Measurements from ENCODE around the gene DNAH6. TPM values are rescaled to one million over a fixed set of nuclear protein-coding genes. Genes with fewer than 3 reads are reported as not detected.

DNAH6 gene
- total RNA-seq, 1 experiment from 2014 or later = not detected

- ATAC-seq (no peak), DNase-seq (peak; percentile 11)
- TF ChIP-seq CTCF (conservative IDR thresholded peaks at IDR 0.05; ENCODE audit: low read depth, low read length) (no peak), EZH2phosphoT487 (IDR thresholded peaks at IDR 0.05; ENCODE audit: borderline replicate concordance, low read length) (no peak), EZH2 (IDR thresholded peaks at IDR 0.05; ENCODE audit: low read length, unreplicated experiment) (no peak)
These were observed 185.6 kb downstream of the DNAH6 start for GRCh38 chr2:84701880-84702279.

GRCh38 chr2:84702941-84703340 lies 186.6 kb downstream of the DNAH6 start:
- TF ChIP-seq EZH2phosphoT487 (IDR thresholded peaks at IDR 0.05; ENCODE audit: borderline replicate concordance, low read length) (no peak), EZH2 (IDR thresholded peaks at IDR 0.05; ENCODE audit: low read length, unreplicated experiment) (no peak), CTCF (conservative IDR thresholded peaks at IDR 0.05; ENCODE audit: low read depth, low read length) (no peak)
- Histone ChIP-seq H3K4me3 (ENCODE audit: low read length) (no peak overlapping the region), H3K9me2 (replicated peaks; ENCODE audit: low read length) (no peaks in the 10 kb centered on the region), H3K27ac (ENCODE audit: low read length) (no peak overlapping the region), H3K27me3 (ENCODE audit: low read length) (peaks cover 15% of the 10 kb centered on the region; the same call in 1 of the 2 replicates), H3F3A (ENCODE audit: low read length, unreplicated experiment) (no peaks in the 10 kb centered on the region), H3K79me2 (ENCODE audit: low read length) (no peaks in the 10 kb centered on the region), H3K9me3 (ENCODE audit: low read length) (no peaks in the 10 kb centered on the region), H4K20me1 (ENCODE audit: low read length) (no peaks in the 10 kb centered on the region), H3K36me3 (ENCODE audit: low read depth, low read length) (no peaks in the 10 kb centered on the region), H2AFZ (ENCODE audit: low read length) (no peak overlapping the region), H3K9ac (ENCODE audit: low read length) (no peak overlapping the region), H3K4me2 (ENCODE audit: low read length) (no peak overlapping the region), H3K4me1 (ENCODE audit: insufficient read depth, low read length) (no peaks in the 10 kb centered on the region; the same call in 1 of the 2 replicates)
- DNase-seq (no peak), ATAC-seq (no peak)
- intact Hi-C loops (cut with micrococcal nuclease) = no loop called here
- CTCF ChIA-PET = no interaction called here
- no TSS peak for BruUV-seq (replicated peaks)
- POLR2A ChIA-PET (ENCODE audit: unreplicated experiment) = interaction anchor here (0.6 kb wide), 1 partner anchor 19 kb away, joined by 5 read pairs; no protein-coding TSS in a partner anchor

More at GRCh38 chr2:84701880-84702279, 185.6 kb downstream of the DNAH6 start:
- no peaks in the 10 kb centered on the region for H3K9me3 ChIP-seq (ENCODE audit: low read length)
- no peaks in the 10 kb centered on the region for H4K20me1 ChIP-seq (ENCODE audit: low read length)
- H3K9me2 ChIP-seq (replicated peaks; ENCODE audit: low read length) = no peaks in the 10 kb centered on the region
- CTCF ChIA-PET = no interaction called here
- H2AFZ ChIP-seq (ENCODE audit: low read length) = no peak overlapping the region
- H3K4me3 ChIP-seq (ENCODE audit: low read length) = no peak overlapping the region
- peaks cover 26% of the 10 kb centered on the region for H3K27me3 ChIP-seq (ENCODE audit: low read length)
- no peak overlapping the region for H3K9ac ChIP-seq (ENCODE audit: low read length)
- intact Hi-C loops (cut with micrococcal nuclease) = no loop called here
- no peaks in the 10 kb centered on the region for H3F3A ChIP-seq (ENCODE audit: low read length, unreplicated experiment)
- no peaks in the 10 kb centered on the region for H3K79me2 ChIP-seq (ENCODE audit: low read length)
- no TSS peak for BruUV-seq (replicated peaks)
- H3K27ac ChIP-seq (ENCODE audit: low read length) = no peak overlapping the region
- H3K36me3 ChIP-seq (ENCODE audit: low read depth, low read length) = no peaks in the 10 kb centered on the region
- no peaks in the 10 kb centered on the region; the same call in 1 of the 2 replicates for H3K4me1 ChIP-seq (ENCODE audit: insufficient read depth, low read length)
- POLR2A ChIA-PET (ENCODE audit: unreplicated experiment) = no interaction called here
- H3K4me2 ChIP-seq (ENCODE audit: low read length) = no peak overlapping the region

- DNase-seq (no peak), ATAC-seq (no peak)
- CTCF ChIA-PET = no interaction called here
- H3K36me3 ChIP-seq (ENCODE audit: low read depth, low read length) = no peaks in the 10 kb centered on the region
- H3F3A ChIP-seq (ENCODE audit: low read length, unreplicated experiment) = no peaks in the 10 kb centered on the region
- TF ChIP-seq EZH2 (IDR thresholded peaks at IDR 0.05; ENCODE audit: low read length, unreplicated experiment) (no peak), CTCF (conservative IDR thresholded peaks at IDR 0.05; ENCODE audit: low read depth, low read length) (no peak), EZH2phosphoT487 (IDR thresholded peaks at IDR 0.05; ENCODE audit: borderline replicate concordance, low read length) (no peak)
- no peak overlapping the region for H3K4me2 ChIP-seq (ENCODE audit: low read length)
- no peak overlapping the region for H2AFZ ChIP-seq (ENCODE audit: low read length)
- no peaks in the 10 kb centered on the region for H3K9me2 ChIP-seq (replicated peaks; ENCODE audit: low read length)
- intact Hi-C loops (cut with micrococcal nuclease) = no loop called here
- H3K27me3 ChIP-seq (ENCODE audit: low read length) = peaks cover 8% of the 10 kb centered on the region; the same call in 1 of the 2 replicates
- H3K9ac ChIP-seq (ENCODE audit: low read length) = no peak overlapping the region
- H3K4me3 ChIP-seq (ENCODE audit: low read length) = no peak overlapping the region
- no peak overlapping the region for H3K27ac ChIP-seq (ENCODE audit: low read length)
- H3K79me2 ChIP-seq (ENCODE audit: low read length) = no peaks in the 10 kb centered on the region
- H4K20me1 ChIP-seq (ENCODE audit: low read length) = no peaks in the 10 kb centered on the region
- POLR2A ChIA-PET (ENCODE audit: unreplicated experiment) = no interaction called here
- no peaks in the 10 kb centered on the region for H3K9me3 ChIP-seq (ENCODE audit: low read length)
- no TSS peak for BruUV-seq (replicated peaks)
- H3K4me1 ChIP-seq (ENCODE audit: insufficient read depth, low read length) = no peaks in the 10 kb centered on the region; the same call in 1 of the 2 replicates
These were observed 187.5 kb downstream of the DNAH6 start for GRCh38 chr2:84703831-84704230.
